Measurements from ENCODE around the gene CCNH.

The CCNH gene

DNA sequence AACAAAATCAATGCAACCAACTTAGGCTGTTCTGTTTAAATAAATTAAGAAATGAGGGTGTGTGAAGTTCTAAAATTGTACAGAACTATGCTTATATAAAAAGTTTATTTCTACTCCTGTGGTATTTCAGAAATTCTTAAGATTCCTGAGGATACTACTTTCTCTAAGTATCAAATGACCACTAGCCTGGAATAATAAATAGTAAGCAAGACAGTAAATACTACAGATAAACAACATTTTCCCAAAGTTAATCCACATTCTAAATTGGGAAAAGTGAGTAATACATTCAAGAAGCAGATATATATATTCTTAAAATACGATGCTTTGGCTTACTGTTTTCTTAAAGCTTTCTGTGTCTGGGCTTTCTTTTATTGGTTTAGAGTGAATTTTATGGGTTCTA, 29.5 kb downstream of the CCNH start:
- POLR2A ChIA-PET, result no interaction called here
- CTCF ChIA-PET, result interaction anchor here (0.6 to 2.2 kb wide), 3 partner anchors 16 to 410 kb away, joined by 3 to 7 read pairs (median 3); no protein-coding TSS in a partner anchor
- H3K36me3 ChIP-seq (ENCODE audit: control insufficient read depth in 2 of 2, insufficient read depth in 1 of 2, low read length in 2 of 2), result peaks cover 45 to 82% of the 10 kb centered on the region in 2 experiments; a peak in 2 of 3 replicates

DNA sequence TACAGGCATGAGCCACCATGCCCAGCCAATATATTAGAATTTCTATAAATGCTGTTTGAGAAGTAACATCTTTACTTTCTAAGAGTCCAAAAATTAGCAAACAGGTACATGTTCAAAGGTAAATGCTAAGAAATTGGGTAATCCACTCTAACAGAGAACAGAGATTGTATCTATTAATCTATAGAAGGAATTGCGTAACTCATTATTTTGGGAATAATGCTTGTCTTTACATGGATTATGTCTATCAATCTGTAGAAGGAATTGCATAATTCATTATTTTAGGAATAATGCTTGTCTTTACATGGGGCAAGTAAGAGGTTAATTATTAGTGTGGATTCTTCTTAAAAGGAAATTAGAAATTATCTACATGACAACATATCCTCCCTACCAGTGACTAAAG, 30.5 kb downstream of the CCNH start:
- CTCF ChIA-PET, result interaction anchor here (0.6 to 0.7 kb wide), 2 partner anchors 99 to 363 kb away, joined by 3 to 4 read pairs; no protein-coding TSS in a partner anchor
- H3K27ac ChIP-seq (ENCODE audit: extremely low read depth, low read depth, low read length), result no peak overlapping the region

More for the DNA sequence above, 29.5 kb downstream of the CCNH start:
- H3K4me3 ChIP-seq (ENCODE audit: low read depth, low read length), result no peak overlapping the region
- H3K4me1 ChIP-seq (ENCODE audit: control insufficient read depth, insufficient read depth, low read length), result no peaks in the 10 kb centered on the region
- no peak overlapping the region for H3K27ac ChIP-seq (ENCODE audit: extremely low read depth, low read depth, low read length)
- H3K9me3 ChIP-seq (ENCODE audit: control insufficient read depth, insufficient read depth, low read depth, low read length), result no peaks in the 10 kb centered on the region
- TF ChIP-seq YY1 (tag by site-specific recombination; IDR thresholded peaks at IDR 0.05) (no peak), ZNF23 (tag by site-specific recombination; IDR thresholded peaks at IDR 0.05; ENCODE audit: borderline replicate concordance) (no peak), ZNF184 (tag by site-specific recombination; IDR thresholded peaks at IDR 0.05) (no peak), ZNF248 (tag by site-specific recombination; IDR thresholded peaks at IDR 0.05) (no peak), ZNF768 (tag by site-specific recombination; IDR thresholded peaks at IDR 0.05) (no peak), ZNF175 (tag by site-specific recombination; IDR thresholded peaks at IDR 0.05) (no peak), ZNF394 (tag by site-specific recombination; IDR thresholded peaks at IDR 0.05; ENCODE audit: borderline replicate concordance) (no peak), ZNF10 (tag by site-specific recombination; IDR thresholded peaks at IDR 0.05) (no peak)
- TF ChIP-seq, protein P1, sequence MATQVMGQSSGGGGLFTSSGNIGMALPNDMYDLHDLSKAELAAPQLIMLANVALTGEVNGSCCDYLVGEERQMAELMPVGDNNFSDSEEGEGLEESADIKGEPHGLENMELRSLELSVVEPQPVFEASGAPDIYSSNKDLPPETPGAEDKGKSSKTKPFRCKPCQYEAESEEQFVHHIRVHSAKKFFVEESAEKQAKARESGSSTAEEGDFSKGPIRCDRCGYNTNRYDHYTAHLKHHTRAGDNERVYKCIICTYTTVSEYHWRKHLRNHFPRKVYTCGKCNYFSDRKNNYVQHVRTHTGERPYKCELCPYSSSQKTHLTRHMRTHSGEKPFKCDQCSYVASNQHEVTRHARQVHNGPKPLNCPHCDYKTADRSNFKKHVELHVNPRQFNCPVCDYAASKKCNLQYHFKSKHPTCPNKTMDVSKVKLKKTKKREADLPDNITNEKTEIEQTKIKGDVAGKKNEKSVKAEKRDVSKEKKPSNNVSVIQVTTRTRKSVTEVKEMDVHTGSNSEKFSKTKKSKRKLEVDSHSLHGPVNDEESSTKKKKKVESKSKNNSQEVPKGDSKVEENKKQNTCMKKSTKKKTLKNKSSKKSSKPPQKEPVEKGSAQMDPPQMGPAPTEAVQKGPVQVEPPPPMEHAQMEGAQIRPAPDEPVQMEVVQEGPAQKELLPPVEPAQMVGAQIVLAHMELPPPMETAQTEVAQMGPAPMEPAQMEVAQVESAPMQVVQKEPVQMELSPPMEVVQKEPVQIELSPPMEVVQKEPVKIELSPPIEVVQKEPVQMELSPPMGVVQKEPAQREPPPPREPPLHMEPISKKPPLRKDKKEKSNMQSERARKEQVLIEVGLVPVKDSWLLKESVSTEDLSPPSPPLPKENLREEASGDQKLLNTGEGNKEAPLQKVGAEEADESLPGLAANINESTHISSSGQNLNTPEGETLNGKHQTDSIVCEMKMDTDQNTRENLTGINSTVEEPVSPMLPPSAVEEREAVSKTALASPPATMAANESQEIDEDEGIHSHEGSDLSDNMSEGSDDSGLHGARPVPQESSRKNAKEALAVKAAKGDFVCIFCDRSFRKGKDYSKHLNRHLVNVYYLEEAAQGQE (tag by site-specific recombination; IDR thresholded peaks at IDR 0.05), result no peak
- TF ChIP-seq, protein P2, sequence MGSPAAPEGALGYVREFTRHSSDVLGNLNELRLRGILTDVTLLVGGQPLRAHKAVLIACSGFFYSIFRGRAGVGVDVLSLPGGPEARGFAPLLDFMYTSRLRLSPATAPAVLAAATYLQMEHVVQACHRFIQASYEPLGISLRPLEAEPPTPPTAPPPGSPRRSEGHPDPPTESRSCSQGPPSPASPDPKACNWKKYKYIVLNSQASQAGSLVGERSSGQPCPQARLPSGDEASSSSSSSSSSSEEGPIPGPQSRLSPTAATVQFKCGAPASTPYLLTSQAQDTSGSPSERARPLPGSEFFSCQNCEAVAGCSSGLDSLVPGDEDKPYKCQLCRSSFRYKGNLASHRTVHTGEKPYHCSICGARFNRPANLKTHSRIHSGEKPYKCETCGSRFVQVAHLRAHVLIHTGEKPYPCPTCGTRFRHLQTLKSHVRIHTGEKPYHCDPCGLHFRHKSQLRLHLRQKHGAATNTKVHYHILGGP (tag by site-specific recombination; IDR thresholded peaks at IDR 0.05), result no peak
- TF ChIP-seq, protein P3, sequence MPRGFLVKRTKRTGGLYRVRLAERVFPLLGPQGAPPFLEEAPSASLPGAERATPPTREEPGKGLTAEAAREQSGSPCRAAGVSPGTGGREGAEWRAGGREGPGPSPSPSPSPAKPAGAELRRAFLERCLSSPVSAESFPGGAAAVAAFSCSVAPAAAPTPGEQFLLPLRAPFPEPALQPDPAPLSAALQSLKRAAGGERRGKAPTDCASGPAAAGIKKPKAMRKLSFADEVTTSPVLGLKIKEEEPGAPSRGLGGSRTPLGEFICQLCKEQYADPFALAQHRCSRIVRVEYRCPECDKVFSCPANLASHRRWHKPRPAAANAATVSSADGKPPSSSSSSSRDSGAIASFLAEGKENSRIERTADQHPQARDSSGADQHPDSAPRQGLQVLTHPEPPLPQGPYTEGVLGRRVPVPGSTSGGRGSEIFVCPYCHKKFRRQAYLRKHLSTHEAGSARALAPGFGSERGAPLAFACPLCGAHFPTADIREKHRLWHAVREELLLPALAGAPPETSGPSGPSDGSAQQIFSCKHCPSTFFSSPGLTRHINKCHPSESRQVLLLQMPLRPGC (tag by site-specific recombination; IDR thresholded peaks at IDR 0.05), result no peak

More for the DNA sequence above, 30.5 kb downstream of the CCNH start:
- Histone ChIP-seq H3K4me3 (ENCODE audit: low read depth, low read length) (no peak overlapping the region), H3K4me1 (ENCODE audit: control insufficient read depth, insufficient read depth, low read length) (no peaks in the 10 kb centered on the region), H3K36me3 (ENCODE audit: control insufficient read depth in 2 of 2, insufficient read depth in 1 of 2, low read length in 2 of 2) (peaks cover 49 to 81% of the 10 kb centered on the region in 2 experiments), H3K9me3 (ENCODE audit: control insufficient read depth, insufficient read depth, low read depth, low read length) (no peaks in the 10 kb centered on the region)
- POLR2A ChIA-PET, result no interaction called here
- TF ChIP-seq ZNF776 (tag by site-specific recombination; IDR thresholded peaks at IDR 0.05; ENCODE audit: borderline replicate concordance) (no peak), ZNF175 (tag by site-specific recombination; IDR thresholded peaks at IDR 0.05) (no peak), ZNF707 (tag by site-specific recombination; IDR thresholded peaks at IDR 0.05) (no peak), ZNF324 (tag by site-specific recombination; IDR thresholded peaks at IDR 0.05) (no peak), KLF1 (tag by site-specific recombination; IDR thresholded peaks at IDR 0.05) (no peak), ZNF132 (tag by site-specific recombination; IDR thresholded peaks at IDR 0.05; ENCODE audit: borderline replicate concordance) (no peak), ZNF670 (tag by site-specific recombination; IDR thresholded peaks at IDR 0.05; ENCODE audit: low read depth) (no peak), ZEB2 (tag by site-specific recombination; IDR thresholded peaks at IDR 0.05) (no peak), ZNF169 (tag by site-specific recombination; IDR thresholded peaks at IDR 0.05) (no peak)
- TF ChIP-seq, protein P4, sequence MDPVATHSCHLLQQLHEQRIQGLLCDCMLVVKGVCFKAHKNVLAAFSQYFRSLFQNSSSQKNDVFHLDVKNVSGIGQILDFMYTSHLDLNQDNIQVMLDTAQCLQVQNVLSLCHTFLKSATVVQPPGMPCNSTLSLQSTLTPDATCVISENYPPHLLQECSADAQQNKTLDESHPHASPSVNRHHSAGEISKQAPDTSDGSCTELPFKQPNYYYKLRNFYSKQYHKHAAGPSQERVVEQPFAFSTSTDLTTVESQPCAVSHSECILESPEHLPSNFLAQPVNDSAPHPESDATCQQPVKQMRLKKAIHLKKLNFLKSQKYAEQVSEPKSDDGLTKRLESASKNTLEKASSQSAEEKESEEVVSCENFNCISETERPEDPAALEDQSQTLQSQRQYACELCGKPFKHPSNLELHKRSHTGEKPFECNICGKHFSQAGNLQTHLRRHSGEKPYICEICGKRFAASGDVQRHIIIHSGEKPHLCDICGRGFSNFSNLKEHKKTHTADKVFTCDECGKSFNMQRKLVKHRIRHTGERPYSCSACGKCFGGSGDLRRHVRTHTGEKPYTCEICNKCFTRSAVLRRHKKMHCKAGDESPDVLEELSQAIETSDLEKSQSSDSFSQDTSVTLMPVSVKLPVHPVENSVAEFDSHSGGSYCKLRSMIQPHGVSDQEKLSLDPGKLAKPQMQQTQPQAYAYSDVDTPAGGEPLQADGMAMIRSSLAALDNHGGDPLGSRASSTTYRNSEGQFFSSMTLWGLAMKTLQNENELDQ (tag by site-specific recombination; IDR thresholded peaks at IDR 0.05; ENCODE audit: low read depth), result no peak
